K562 (cell line): Measurements from ENCODE around the gene TPM4. TPM values are rescaled to one million over a fixed set of nuclear protein-coding genes. Genes with fewer than 3 reads are reported as not detected.

Source experiments
- ATAC-seq: fragments of 200-7000 bp; cut with Tn5 transposase; 3 replicates; pipeline ENCODE4 v1.9.1; 2020; ENCODE audit warnings: moderate library complexity
- BruUV-seq: library from RNA; stranded (reverse); fragments of 400-500 nt; replicated peaks from 2 replicates; lab custom pipeline; 2021; lab: Mats Ljungman, UMichigan
- CTCF ChIA-PET: fragments of 300-600 bp; formaldehyde crosslinking; extraction: SDS; loops from one replicate; lab custom pipeline; 2021; ENCODE audit warnings: low intra/inter-chr PET ratio; lab: Yijun Ruan, JAX
- POLR2A ChIA-PET: fragments of 300-600, 350-650 bp; sonication (Branson Sonifier 250); formaldehyde crosslinking; extraction: SDS; loops from one replicate; lab custom pipeline; 2021; ENCODE audit warnings: antibody characterized with exemption, inconsistent platforms; lab: Yijun Ruan, JAX
- DNase-seq, 4 experiments: peaks; one replicate each; pipeline versions ENCODE4 v3.0.0 to v3.0.0-alpha.2; 2011 to 2018; ENCODE audit warnings: low spot score in 3 of 4, mixed read lengths in 3 of 4; ENCODE audit errors: extremely low read depth in 1 of 4
- FAIRE-seq: peaks from 2 replicates; lab custom pipeline; 2011; peaks lifted over from hg19 to GRCh38; lab: Jason Lieb, UNC
- H2AFZ ChIP-seq: 2 replicates; pipeline ENCODE4 v1.6.0; 2011; ENCODE audit warnings: low read depth, low read length, control low read depth, inconsistent platforms
- H3K27ac ChIP-seq: fragments of 200-600 bp; 3 replicates; pipeline ENCODE4 v1.8.0; 2011; ENCODE audit warnings: low read depth, mild to moderate bottlenecking, control low read depth, inconsistent platforms, low read length, moderate library complexity, mixed read lengths; ENCODE audit errors: extremely low read depth
- H3K27me3 ChIP-seq, 2 experiments: fragments of 300-600 bp in 1 of 2; 2 replicates in 1 of 2; 3 replicates in 1 of 2; pipeline versions ENCODE4 v1.6.0 to v1.8.0; 2011; ENCODE audit warnings: inconsistent platforms in 2 of 2, low read length in 2 of 2, mild to moderate bottlenecking in 1 of 2, mixed read lengths in 1 of 2, moderate library complexity in 1 of 2; ENCODE audit not compliant: control insufficient read depth in 2 of 2, insufficient read depth in 2 of 2
- H3K36me3 ChIP-seq: fragments of 300-600 bp; 3 replicates; pipeline ENCODE4 v1.8.0; 2011; ENCODE audit warnings: mild to moderate bottlenecking, low read length, inconsistent platforms; ENCODE audit not compliant: control insufficient read depth, insufficient read depth
- H3K4me1 ChIP-seq, 2 experiments: fragments of 200-600 bp in 1 of 2; replicated peaks in 1 of 2; 2 replicates in 1 of 2; 3 replicates in 1 of 2; pipeline versions ENCODE4 v1.5.1 to v1.8.0; 2011; ENCODE audit warnings: inconsistent platforms in 2 of 2, low read length in 2 of 2, mild to moderate bottlenecking in 1 of 2, mixed read lengths in 1 of 2, moderate library complexity in 1 of 2; ENCODE audit not compliant: control insufficient read depth in 2 of 2, insufficient read depth in 2 of 2
- H3K4me2 ChIP-seq: 2 replicates; pipeline ENCODE4 v1.6.1; 2011; ENCODE audit warnings: low read length, control low read depth, inconsistent platforms, mixed read lengths; ENCODE audit not compliant: insufficient read depth
- H3K4me3 ChIP-seq: fragments of 200-600 bp; sonication (generic), shearing (Covaris generic); 2 replicates; pipeline ENCODE4 v1.5.1; 2016; ENCODE audit warnings: control low read depth, inconsistent platforms
- H3K79me2 ChIP-seq: fragments of 200-600 bp; 3 replicates; pipeline ENCODE4 v1.8.0; 2011; ENCODE audit warnings: low read length, inconsistent platforms; ENCODE audit not compliant: control insufficient read depth, insufficient read depth
- H3K9ac ChIP-seq, 2 experiments: 2 replicates each; pipeline versions ENCODE4 v1.6.0 to v1.6.1; 2011; ENCODE audit warnings: low read depth in 2 of 2, low read length in 2 of 2, control low read depth in 1 of 2, inconsistent platforms in 1 of 2, mild to moderate bottlenecking in 1 of 2, mixed read lengths in 1 of 2; ENCODE audit not compliant: insufficient read depth in 1 of 2
- H3K9me1 ChIP-seq: one replicate; pipeline ENCODE4 v1.6.0; 2011; ENCODE audit warnings: inconsistent platforms, mild to moderate bottlenecking, low read length, moderate library complexity; ENCODE audit not compliant: control insufficient read depth, insufficient read depth
- H3K9me3 ChIP-seq: replicated peaks from 2 replicates; pipeline ENCODE4 v1.5.1; 2011; ENCODE audit warnings: low read depth, low read length, inconsistent platforms; ENCODE audit not compliant: control insufficient read depth, insufficient read depth
- H4K20me1 ChIP-seq: replicated peaks from 2 replicates; pipeline ENCODE4 v1.6.1; 2011; ENCODE audit warnings: low read length, inconsistent platforms, mixed read lengths; ENCODE audit not compliant: control insufficient read depth, insufficient read depth
- EHMT2 ChIP-seq: fragments of 450-650 bp; IDR thresholded peaks from 2 replicates; pipeline ENCODE4 v1.6.1; 2018; ENCODE audit warnings: antibody characterized with exemption
- POLR2G ChIP-seq: fragments of 200-400 bp; formaldehyde crosslinking; IDR thresholded peaks from 2 replicates; pipeline ENCODE4 v1.6.1; 2017; ENCODE audit warnings: low read depth, mild to moderate bottlenecking, antibody characterized with exemption, low read length, moderate library complexity
- RERE ChIP-seq: sonication (generic); formaldehyde crosslinking; IDR thresholded peaks from 2 replicates; pipeline ENCODE4 v1.8.0; 2023; ENCODE audit warnings: missing genetic modification reagents, mild to moderate bottlenecking, borderline replicate concordance
- ZNF436 ChIP-seq: fragments of 250-450, 450-650 bp; sonication (Bioruptor Pico); formaldehyde crosslinking; IDR thresholded peaks from 2 replicates; pipeline ENCODE4 v1.7.0; 2020; ENCODE audit warnings: mild to moderate bottlenecking
- ZNF778 ChIP-seq: fragments of 450-650 bp; formaldehyde crosslinking; IDR thresholded peaks from 2 replicates; pipeline ENCODE4 v1.4.0; 2020; ENCODE audit warnings: mild to moderate bottlenecking, moderate library complexity
- WGBS: fragments of 100-300 bp; shearing (Covaris generic); methylation state at CpG from one replicate; pipeline ENCODE4 v1.1.6; 2016; ENCODE audit warnings: low coverage, mixed read lengths; ENCODE audit not compliant: insufficient coverage; ENCODE audit errors: missing lambda C conversion rate; 5-methylcytosine and 5-hydroxymethylcytosine counted together
- in situ Hi-C: fragments of 300-500 bp; cut with MboI; formaldehyde crosslinking; loops from 4 replicates; pipeline ENCODE4 v1.15.0; 2018; ENCODE audit warnings: inconsistent platforms, mixed read lengths
- intact Hi-C: fragments of 100-400 bp; cut with micrococcal nuclease; formaldehyde crosslinking; loops from 2 replicates; pipeline ENCODE4 v1.14.2; 2022
- polyA plus RNA-seq, 8 experiments: library from polyadenylated mRNA; depleted of rRNA in 4 of 8; stranded (reverse) in 5 of 8; unstranded in 3 of 8; fragments of >200 nt; fragmentation: Nextera tagmentation in 2 of 8; fragmentation: Illumina TruSeq in 1 of 8; extraction: Ambion mirVana in 2 of 8; extraction: Trizol in 1 of 8; gene quantifications; 2 replicates each; pipeline versions ENCODE4 v1.2.1 to v1.2.3, GENCODE V29; 2011 to 2014; ENCODE audit warnings: inconsistent platforms in 1 of 8, missing spikeins in 1 of 8
- total RNA-seq, 7 experiments: library from RNA; depleted of rRNA in 6 of 7; stranded (reverse); fragments of >200 nt in 6 of 7; fragmentation: Illumina TruSeq in 2 of 7; extraction: Trizol in 2 of 7; gene quantifications; 2 replicates each; pipeline versions ENCODE4 v1.2.1 to v1.2.3, GENCODE V29; 2011 to 2021; ENCODE audit warnings: low replicate concordance in 1 of 7
- TF ChIP-seq, protein P1 (sequence below): fragments of 450-650 bp; formaldehyde crosslinking; IDR thresholded peaks from 2 replicates; pipeline ENCODE4 v1.4.0; 2020; ENCODE audit warnings: mild to moderate bottlenecking
- TF ChIP-seq, protein P2 (sequence below): fragments of 250-450 bp; sonication (Bioruptor Pico); IDR thresholded peaks from 2 replicates; pipeline ENCODE4 v1.6.1; 2021; ENCODE audit warnings: mild to moderate bottlenecking

TPM4 gene
- total and polyA plus RNA-seq, 9 of the 15 experiments (the other 6 are each of a cell fraction or from before 2014, with no cell fraction given) = 28.1 to 111 (median 77.4) TPM

GRCh38 chr19:16127776-16128371, 51.6 kb downstream of the TPM4 start:
- Histone ChIP-seq H3K27me3 (no peaks in the 10 kb centered on the region), H3K9ac (no peak overlapping the region; a peak in 1 of 4 replicates), H3K27ac (no peak overlapping the region), H3K9me3 (no peaks in the 10 kb centered on the region), H4K20me1 (0 out of 2 replicates have a peak, but pooled peaks cover 3% of the 10 kb centered on the region), H2AFZ (no peak overlapping the region), H3K4me2 (no peak overlapping the region), H3K36me3 (peaks cover 83% of the 10 kb centered on the region; the same call in 2 of the 3 replicates), H3K9me1 (no peaks in the 10 kb centered on the region), H3K79me2 (no peaks in the 10 kb centered on the region), H3K4me3 (no peak overlapping the region), H3K4me1 (peaks cover 0 to 13% of the 10 kb centered on the region in 2 experiments; a peak in 2 of 5 replicates)
- intact Hi-C loops (no loop called here), in situ Hi-C loops (no loop called here)
- ChIA-PET POLR2A (interaction anchor here (0.6 to 1.4 kb wide), 3 partner anchors 11 to 642 kb away, joined by 3 to 5 read pairs (median 5); partner anchors contain the start of gene HSH2D), CTCF (no interaction called here)
- WGBS = 95% methylated on average over 20 of the region's 21 CpGs
- DNase-seq (no peak), ATAC-seq (no peak), FAIRE-seq (no peak)
- TF ChIP-seq ZNF436 (CRISPR knock-in tag) = no peak
- peak; percentile 54 for TF ChIP-seq POLR2G
- no TSS peak for BruUV-seq

- Histone ChIP-seq H3K79me2 (no peaks in the 10 kb centered on the region), H2AFZ (no peak overlapping the region), H3K27ac (no peak overlapping the region), H3K4me2 (no peak overlapping the region), H3K4me3 (no peak overlapping the region), H3K9me3 (no peaks in the 10 kb centered on the region), H3K9me1 (no peaks in the 10 kb centered on the region), H4K20me1 (peaks cover 7% of the 10 kb centered on the region; the same call in 1 of the 2 replicates), H3K36me3 (peaks cover 65% of the 10 kb centered on the region; the same call in 2 of the 3 replicates), H3K4me1 (peaks cover 0 to 5% of the 10 kb centered on the region in 2 experiments; a peak in 1 of 5 replicates), H3K27me3 (no peaks in the 10 kb centered on the region), H3K9ac (no peak overlapping the region)
- in situ Hi-C loops (no loop called here), intact Hi-C loops (no loop called here)
- ChIA-PET CTCF (no interaction called here), POLR2A (interaction anchor here (1.7 kb wide), 1 partner anchor 13 kb away, joined by 3 read pairs; no protein-coding TSS in a partner anchor)
- WGBS = 83% methylated on average over 2 of the region's 3 CpGs
- DNase-seq = no peak
- peak; percentile 46 for FAIRE-seq
- ATAC-seq = no peak
- BruUV-seq = no TSS peak
- TF ChIP-seq, protein P1, sequence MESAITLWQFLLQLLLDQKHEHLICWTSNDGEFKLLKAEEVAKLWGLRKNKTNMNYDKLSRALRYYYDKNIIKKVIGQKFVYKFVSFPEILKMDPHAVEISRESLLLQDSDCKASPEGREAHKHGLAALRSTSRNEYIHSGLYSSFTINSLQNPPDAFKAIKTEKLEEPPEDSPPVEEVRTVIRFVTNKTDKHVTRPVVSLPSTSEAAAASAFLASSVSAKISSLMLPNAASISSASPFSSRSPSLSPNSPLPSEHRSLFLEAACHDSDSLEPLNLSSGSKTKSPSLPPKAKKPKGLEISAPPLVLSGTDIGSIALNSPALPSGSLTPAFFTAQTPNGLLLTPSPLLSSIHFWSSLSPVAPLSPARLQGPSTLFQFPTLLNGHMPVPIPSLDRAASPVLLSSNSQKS = no peak
- no peak for TF ChIP-seq RERE (CRISPR knock-in tag)
- TF ChIP-seq, protein P2, sequence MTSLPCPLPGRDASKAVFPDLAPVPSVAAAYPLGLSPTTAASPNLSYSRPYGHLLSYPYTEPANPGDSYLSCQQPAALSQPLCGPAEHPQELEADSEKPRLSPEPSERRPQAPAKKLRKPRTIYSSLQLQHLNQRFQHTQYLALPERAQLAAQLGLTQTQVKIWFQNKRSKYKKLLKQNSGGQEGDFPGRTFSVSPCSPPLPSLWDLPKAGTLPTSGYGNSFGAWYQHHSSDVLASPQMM (CRISPR knock-in tag) = no peak
- peak; percentile 86; the same call in 1 of the 2 replicates for TF ChIP-seq EHMT2
- no peak for TF ChIP-seq ZNF778 (CRISPR knock-in tag)
Measured at GRCh38 chr19:16131648-16132047, 55.4 kb downstream of the TPM4 start.
